ENCODE data around the gene PLA2G3.

PLA2G3 gene

DNA sequence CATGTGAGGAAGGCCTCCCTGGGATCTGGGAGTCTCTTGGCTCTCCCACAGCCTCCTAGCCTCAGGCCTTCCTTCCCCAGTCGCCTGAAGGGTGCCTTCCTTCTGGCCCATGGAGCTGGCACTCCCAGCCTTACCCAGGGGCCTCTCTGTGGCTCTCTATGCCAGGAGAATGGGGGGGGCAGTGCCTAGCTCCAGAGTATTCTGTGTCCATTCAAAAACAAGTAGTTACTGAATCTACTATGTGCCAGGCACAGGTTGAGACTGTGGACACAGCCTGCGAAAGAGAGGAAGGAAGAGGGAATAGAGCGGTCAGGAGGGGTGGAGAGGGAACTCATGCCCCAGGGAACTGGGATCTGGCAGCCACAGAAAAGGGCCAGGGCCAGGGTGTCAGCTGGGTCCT is 2.7 kb upstream of the PLA2G3 start:
- no peak overlapping the region for H3K4me3 ChIP-seq (ENCODE audit: severe bottlenecking)
- ATAC-seq (ENCODE audit: low read depth) (no peak), DNase-seq (ENCODE audit: low spot score) (no peak)
- TF ChIP-seq, protein P1, sequence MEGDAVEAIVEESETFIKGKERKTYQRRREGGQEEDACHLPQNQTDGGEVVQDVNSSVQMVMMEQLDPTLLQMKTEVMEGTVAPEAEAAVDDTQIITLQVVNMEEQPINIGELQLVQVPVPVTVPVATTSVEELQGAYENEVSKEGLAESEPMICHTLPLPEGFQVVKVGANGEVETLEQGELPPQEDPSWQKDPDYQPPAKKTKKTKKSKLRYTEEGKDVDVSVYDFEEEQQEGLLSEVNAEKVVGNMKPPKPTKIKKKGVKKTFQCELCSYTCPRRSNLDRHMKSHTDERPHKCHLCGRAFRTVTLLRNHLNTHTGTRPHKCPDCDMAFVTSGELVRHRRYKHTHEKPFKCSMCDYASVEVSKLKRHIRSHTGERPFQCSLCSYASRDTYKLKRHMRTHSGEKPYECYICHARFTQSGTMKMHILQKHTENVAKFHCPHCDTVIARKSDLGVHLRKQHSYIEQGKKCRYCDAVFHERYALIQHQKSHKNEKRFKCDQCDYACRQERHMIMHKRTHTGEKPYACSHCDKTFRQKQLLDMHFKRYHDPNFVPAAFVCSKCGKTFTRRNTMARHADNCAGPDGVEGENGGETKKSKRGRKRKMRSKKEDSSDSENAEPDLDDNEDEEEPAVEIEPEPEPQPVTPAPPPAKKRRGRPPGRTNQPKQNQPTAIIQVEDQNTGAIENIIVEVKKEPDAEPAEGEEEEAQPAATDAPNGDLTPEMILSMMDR (IDR thresholded peaks at IDR 0.05; ENCODE audit: poor library complexity, severe bottlenecking), result no peak
- no peak overlapping the region for H3K27ac ChIP-seq (ENCODE audit: poor library complexity, severe bottlenecking)
- H3K9me3 ChIP-seq (ENCODE audit: severe bottlenecking), result peaks cover 2% of the 10 kb centered on the region
- H3K36me3 ChIP-seq (ENCODE audit: low read depth), result no peaks in the 10 kb centered on the region
- H3K4me1 ChIP-seq (ENCODE audit: insufficient read depth, poor library complexity, severe bottlenecking), result no peaks in the 10 kb centered on the region
- H3K27me3 ChIP-seq (ENCODE audit: insufficient read depth, poor library complexity, severe bottlenecking), result no peaks in the 10 kb centered on the region

- ATAC-seq (ENCODE audit: low read depth), result no peak
- Histone ChIP-seq H3K27ac (ENCODE audit: poor library complexity, severe bottlenecking) (no peak overlapping the region), H3K27me3 (ENCODE audit: insufficient read depth, poor library complexity, severe bottlenecking) (no peaks in the 10 kb centered on the region), H3K4me3 (ENCODE audit: severe bottlenecking) (no peak overlapping the region), H3K9me3 (ENCODE audit: severe bottlenecking) (peaks cover under 1% of the 10 kb centered on the region), H3K36me3 (ENCODE audit: low read depth) (no peaks in the 10 kb centered on the region), H3K4me1 (ENCODE audit: insufficient read depth, poor library complexity, severe bottlenecking) (no peaks in the 10 kb centered on the region)
- TF ChIP-seq, protein P1 (IDR thresholded peaks at IDR 0.05; ENCODE audit: poor library complexity, severe bottlenecking), result no peak
- no peak for DNase-seq (ENCODE audit: low spot score)
These were observed 2.0 kb upstream of the PLA2G3 start for GRCh38 chr22:31142285-31142684.

DNA sequence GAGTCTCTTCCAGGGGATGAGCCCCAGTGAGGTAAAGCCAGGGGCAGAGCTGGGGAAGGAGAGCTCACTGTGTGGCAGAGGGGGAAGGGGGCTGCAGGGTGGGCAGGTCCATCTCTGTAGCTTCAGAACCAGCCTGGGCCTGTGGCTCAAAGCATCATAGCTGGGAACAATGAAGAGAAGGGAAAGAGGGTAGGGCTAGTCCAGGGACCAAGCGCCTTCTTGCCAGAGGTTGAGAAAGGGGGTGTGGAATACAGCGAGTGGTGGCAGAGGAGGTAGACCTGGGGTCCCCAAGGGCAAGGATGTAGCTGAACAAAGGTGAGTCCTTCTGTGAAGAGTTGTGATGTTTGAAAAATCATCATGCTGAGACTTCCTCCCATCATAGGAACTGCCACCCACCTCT is 1.2 kb upstream of the PLA2G3 start:
- no peak for ATAC-seq (ENCODE audit: low read depth)
- TF ChIP-seq, protein P1 (IDR thresholded peaks at IDR 0.05; ENCODE audit: poor library complexity, severe bottlenecking), result no peak
- no peak overlapping the region for H3K27ac ChIP-seq (ENCODE audit: poor library complexity, severe bottlenecking)
- no peaks in the 10 kb centered on the region for H3K9me3 ChIP-seq (ENCODE audit: severe bottlenecking)
- no peaks in the 10 kb centered on the region for H3K36me3 ChIP-seq (ENCODE audit: low read depth)
- H3K27me3 ChIP-seq (ENCODE audit: insufficient read depth, poor library complexity, severe bottlenecking), result no peaks in the 10 kb centered on the region
- DNase-seq (ENCODE audit: low spot score), result no peak
- H3K4me1 ChIP-seq (ENCODE audit: insufficient read depth, poor library complexity, severe bottlenecking), result no peaks in the 10 kb centered on the region
- no peak overlapping the region for H3K4me3 ChIP-seq (ENCODE audit: severe bottlenecking)

DNA sequence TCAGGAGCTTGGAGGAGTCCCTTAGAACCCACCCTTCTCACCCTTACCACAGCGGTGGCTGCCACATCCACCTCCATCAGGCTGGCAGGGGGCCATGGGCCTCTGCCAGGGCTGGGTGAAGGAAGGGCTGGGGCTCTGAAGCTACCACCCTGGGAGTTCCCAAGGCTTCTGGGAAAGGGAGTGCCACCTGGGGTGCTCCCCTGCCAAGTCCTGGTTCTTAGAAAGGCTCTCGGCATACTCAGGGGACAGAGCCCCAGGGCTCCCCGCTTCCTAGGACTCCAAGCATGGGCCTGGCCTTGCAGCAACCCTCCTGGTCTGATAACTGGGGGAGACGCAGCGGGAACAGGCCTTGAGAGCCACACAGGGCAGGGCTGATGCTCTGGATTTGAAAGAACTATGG is 438 bp upstream of the PLA2G3 start:
- Histone ChIP-seq H3K27ac (ENCODE audit: poor library complexity, severe bottlenecking) (no peak overlapping the region), H3K4me1 (ENCODE audit: insufficient read depth, poor library complexity, severe bottlenecking) (no peaks in the 10 kb centered on the region), H3K27me3 (ENCODE audit: insufficient read depth, poor library complexity, severe bottlenecking) (no peaks in the 10 kb centered on the region), H3K36me3 (ENCODE audit: low read depth) (no peaks in the 10 kb centered on the region), H3K4me3 (ENCODE audit: severe bottlenecking) (no peak overlapping the region), H3K9me3 (ENCODE audit: severe bottlenecking) (no peaks in the 10 kb centered on the region)
- ATAC-seq (ENCODE audit: low read depth) (no peak), DNase-seq (ENCODE audit: low spot score) (no peak)
- TF ChIP-seq, protein P1 (IDR thresholded peaks at IDR 0.05; ENCODE audit: poor library complexity, severe bottlenecking), result no peak

DNA sequence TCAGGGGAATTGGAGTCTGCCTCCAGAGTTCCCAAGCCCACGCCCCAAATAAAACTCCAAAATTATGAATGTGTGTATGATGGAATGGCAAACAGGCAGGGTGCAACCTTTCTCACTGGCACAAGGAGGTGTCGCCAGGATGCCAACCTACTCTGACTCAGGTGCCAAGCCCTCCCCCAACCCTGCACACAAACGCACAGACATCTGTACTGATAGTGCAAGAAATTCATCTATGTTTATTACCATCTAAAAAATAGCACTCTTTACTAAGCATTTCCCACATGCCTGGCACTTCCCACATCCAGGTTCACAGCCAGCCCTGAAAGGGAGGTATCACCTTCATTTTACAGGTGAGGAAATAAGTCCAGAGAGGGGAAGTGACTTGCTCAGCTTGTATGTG is 1.2 kb downstream of the PLA2G3 start:
- Histone ChIP-seq H3K9me3 (ENCODE audit: severe bottlenecking) (no peaks in the 10 kb centered on the region), H3K27ac (ENCODE audit: poor library complexity, severe bottlenecking) (no peak overlapping the region), H3K36me3 (ENCODE audit: low read depth) (no peaks in the 10 kb centered on the region), H3K27me3 (ENCODE audit: insufficient read depth, poor library complexity, severe bottlenecking) (no peaks in the 10 kb centered on the region), H3K4me3 (ENCODE audit: severe bottlenecking) (no peak overlapping the region), H3K4me1 (ENCODE audit: insufficient read depth, poor library complexity, severe bottlenecking) (no peaks in the 10 kb centered on the region)
- DNase-seq (ENCODE audit: low spot score) (no peak), ATAC-seq (ENCODE audit: low read depth) (no peak)
- TF ChIP-seq, protein P1 (IDR thresholded peaks at IDR 0.05; ENCODE audit: poor library complexity, severe bottlenecking), result no peak

All from RWPE2 (cell line).